Measurements from ENCODE around the gene CNNM4. TPM values are rescaled to one million over a fixed set of nuclear protein-coding genes. Genes with fewer than 3 reads are reported as not detected.

CNNM4 gene
- 3.7 TPM for total RNA-seq
- long read RNA-seq, partial matches to known transcripts: 1 of 2 reads
- long read RNA-seq, other reads (novel, unspliced or antisense): 1 of 2 reads

GRCh38 chr2:96760036-96760985, at the start of gene CNNM4:
Gene CNNM4, plus strand, starts transcription at chr2:96760902. Its CDS starts 98 bp downstream, at chr2:96761000.
- peak; percentile 97 for DNase-seq (ENCODE audit: low spot score)

GRCh38 chr2:96710985-96711384, 49.7 kb upstream of the CNNM4 start:
- DNase-seq (ENCODE audit: low spot score): no peak

GRCh38 chr2:96715658-96716057, 45.0 kb upstream of the CNNM4 start:
- no peak for DNase-seq (ENCODE audit: low spot score)

GRCh38 chr2:96716388-96716787, 44.3 kb upstream of the CNNM4 start:
- DNase-seq (ENCODE audit: low spot score): no peak

GRCh38 chr2:96726131-96726530, 34.6 kb upstream of the CNNM4 start:
- no peak for DNase-seq (ENCODE audit: low spot score)

GRCh38 chr2:96727431-96727830, 33.3 kb upstream of the CNNM4 start:
- DNase-seq (ENCODE audit: low spot score): no peak

GRCh38 chr2:96729748-96730147, 31.0 kb upstream of the CNNM4 start:
- DNase-seq (ENCODE audit: low spot score): no peak

- DNase-seq (ENCODE audit: low spot score): no peak
Observed at GRCh38 chr2:96730212-96730611, 30.5 kb upstream of the CNNM4 start.

GRCh38 chr2:96733931-96734330, 26.8 kb upstream of the CNNM4 start:
- no peak for DNase-seq (ENCODE audit: low spot score)

GRCh38 chr2:96734880-96735583, 25.7 kb upstream of the CNNM4 start:
- DNase-seq (ENCODE audit: low spot score): no peak

GRCh38 chr2:96737251-96737650, 23.5 kb upstream of the CNNM4 start:
- DNase-seq (ENCODE audit: low spot score): no peak

GRCh38 chr2:96737831-96738230, 22.9 kb upstream of the CNNM4 start:
- DNase-seq (ENCODE audit: low spot score): no peak

GRCh38 chr2:96739076-96739632, 21.5 kb upstream of the CNNM4 start:
- DNase-seq (ENCODE audit: low spot score): no peak

- DNase-seq (ENCODE audit: low spot score): peak; percentile 97
Observed at GRCh38 chr2:96739633-96740428, 20.9 kb upstream of the CNNM4 start, which contains the start of gene LMAN2L. Gene LMAN2L, minus strand, starts transcription at chr2:96740064. Its CDS starts 24 bp downstream, at chr2:96740040.

GRCh38 chr2:96747061-96747617, 13.6 kb upstream of the CNNM4 start:
- DNase-seq (ENCODE audit: low spot score): no peak

- no peak for DNase-seq (ENCODE audit: low spot score)
Observed at GRCh38 chr2:96751800-96752199, 8.9 kb upstream of the CNNM4 start.

- DNase-seq (ENCODE audit: low spot score): no peak
Observed at GRCh38 chr2:96753661-96754282, 6.9 kb upstream of the CNNM4 start.

GRCh38 chr2:96754317-96754716, 6.4 kb upstream of the CNNM4 start:
- no peak for DNase-seq (ENCODE audit: low spot score)

- DNase-seq (ENCODE audit: low spot score): no peak
Observed at GRCh38 chr2:96756788-96757476, 3.8 kb upstream of the CNNM4 start.

GRCh38 chr2:96757477-96757860, 3.2 kb upstream of the CNNM4 start:
- DNase-seq (ENCODE audit: low spot score): no peak
